BE2C (cell line): ENCODE data around the gene CFB.
A peak's percentile ranks its signal among the peaks of the same experiment; 100 is the strongest.
"Not testable (repeated sequence)": the region's sequence is repeated elsewhere in the genome, so short reads cannot be mapped to it uniquely, and the experiment has no call there.

Experiments used
- DNase-seq: peaks from one replicate; pipeline ENCODE4 v3.0.0-alpha.2; 2020
- H3K27me3 ChIP-seq: fragments of 250-450 bp; sonication (Bioruptor Pico); 2 replicates; pipeline ENCODE4 v1.5.1; 2020; ENCODE audit warnings: mild to moderate bottlenecking
- H3K36me3 ChIP-seq: fragments of 250-450 bp; sonication (Bioruptor Pico); 2 replicates; pipeline ENCODE4 v1.5.1; 2020; ENCODE audit warnings: mild to moderate bottlenecking
- H3K4me1 ChIP-seq: fragments of 250-450 bp; sonication (Bioruptor Pico); 2 replicates; pipeline ENCODE4 v1.5.1; 2020
- H3K4me3 ChIP-seq: 2 replicates; pipeline ENCODE4 v1.5.1; 2011; ENCODE audit warnings: low read depth, low read length
- H3K9me3 ChIP-seq: fragments of 250-450 bp; sonication (Bioruptor Pico); 2 replicates; pipeline ENCODE4 v1.5.1; 2020
- CTCF ChIP-seq: IDR thresholded peaks from 2 replicates; pipeline ENCODE4 v1.5.1; 2012; ENCODE audit warnings: mild to moderate bottlenecking, low read depth, low read length

Gene CFB

GRCh38 chr6:31970604-31971271 lies 24.8 kb downstream of the CFB start:
- no peak for TF ChIP-seq CTCF
- H3K4me1 ChIP-seq: no peaks in the 10 kb centered on the region
- no peaks in the 10 kb centered on the region for H3K9me3 ChIP-seq
- DNase-seq: peak; percentile 23
- no peaks in the 10 kb centered on the region for H3K27me3 ChIP-seq
- H3K4me3 ChIP-seq: peak overlapping the region; percentile 82
- H3K36me3 ChIP-seq: peaks cover 32% of the 10 kb centered on the region

GRCh38 chr6:31971279-31971992 lies 25.5 kb downstream of the CFB start:
- peak overlapping the region; percentile 82 for H3K4me3 ChIP-seq
- no peaks in the 10 kb centered on the region for H3K4me1 ChIP-seq
- H3K9me3 ChIP-seq: no peaks in the 10 kb centered on the region
- H3K36me3 ChIP-seq: peaks cover 29% of the 10 kb centered on the region
- no peak for TF ChIP-seq CTCF
- no peaks in the 10 kb centered on the region for H3K27me3 ChIP-seq
- no peak for DNase-seq

DNA sequence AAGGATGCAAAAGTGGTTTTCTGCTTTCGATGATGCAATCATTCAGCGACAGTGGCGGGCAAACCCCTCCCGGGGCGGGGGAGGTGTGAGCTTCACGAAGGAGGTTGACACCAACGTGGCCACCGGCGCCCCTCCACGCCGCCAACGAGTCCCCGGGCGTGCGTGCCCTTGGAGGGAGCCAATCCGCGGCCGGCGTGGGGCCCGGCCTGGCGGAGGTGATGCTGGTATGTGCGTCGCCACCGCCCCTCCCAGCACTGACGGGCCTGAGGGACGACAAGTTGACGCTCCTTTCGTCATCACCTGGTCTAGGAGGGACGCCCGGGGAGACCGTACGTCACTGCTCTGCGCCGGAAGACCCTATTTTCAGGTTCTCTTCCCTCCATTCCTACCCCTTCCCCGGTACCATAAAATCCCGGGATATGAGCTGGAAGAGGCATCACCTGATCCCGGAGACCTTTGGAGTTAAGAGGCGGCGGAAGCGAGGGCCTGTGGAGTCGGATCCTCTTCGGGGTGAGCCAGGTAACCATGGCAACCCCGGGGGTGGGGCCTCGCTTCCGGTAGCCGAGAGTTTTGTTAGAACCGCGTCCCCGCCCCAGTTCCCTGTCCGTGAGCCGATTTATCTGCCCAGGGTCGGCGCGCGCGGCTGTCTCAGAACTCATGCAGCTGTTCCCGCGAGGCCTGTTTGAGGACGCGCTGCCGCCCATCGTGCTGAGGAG lies 26.3 kb downstream of the CFB start, which contains the start of gene DXO:
TSS of gene DXO (minus strand) at position 146 of the 716 bp plus-strand sequence. CDS start 463 bp downstream, outside the sequence.
- peak; percentile 93 for DNase-seq
- peak within 1 kb of the TSS; percentile 82 for H3K4me3 ChIP-seq
- H3K27me3 ChIP-seq: no peaks in the 10 kb centered on the region
- H3K36me3 ChIP-seq: peaks cover 22% of the 10 kb centered on the region
- TF ChIP-seq CTCF: no peak
- H3K4me1 ChIP-seq: no peaks in the 10 kb centered on the region
- H3K9me3 ChIP-seq: no peaks in the 10 kb centered on the region

DNA sequence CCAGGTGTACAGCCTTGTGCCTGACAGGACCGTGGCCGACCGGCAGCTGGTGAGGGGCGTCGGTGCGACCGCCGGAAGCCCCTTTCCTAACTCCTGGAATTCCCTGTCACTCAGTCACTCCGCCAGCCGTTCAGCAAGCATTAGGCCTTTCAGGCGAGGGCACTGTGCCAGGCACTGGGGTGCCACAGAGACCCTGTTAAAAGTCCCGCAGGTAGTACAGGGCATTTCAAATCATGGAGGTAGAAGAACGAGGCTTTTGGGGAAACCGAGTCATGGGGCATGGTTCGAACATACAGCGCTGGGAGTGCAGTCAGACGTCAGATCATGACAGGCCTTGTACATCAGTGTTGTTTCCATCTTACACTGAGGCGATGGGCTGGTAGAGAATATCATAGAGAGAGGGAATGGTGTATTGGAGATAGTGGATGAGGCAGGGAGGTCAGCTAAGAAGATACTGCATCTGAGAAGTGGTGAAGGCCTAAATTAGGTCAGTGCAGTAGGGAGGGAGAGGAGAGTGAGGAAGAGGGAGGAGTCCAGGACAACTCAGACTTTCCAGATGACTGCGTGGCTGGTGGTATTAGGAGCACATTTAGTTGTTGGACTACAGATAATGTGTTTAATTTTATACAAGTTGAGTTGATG lies 26.9 kb downstream of the CFB start:
- Histone ChIP-seq H3K36me3 (peaks cover 15% of the 10 kb centered on the region), H3K4me1 (no peaks in the 10 kb centered on the region), H3K9me3 (no peaks in the 10 kb centered on the region), H3K27me3 (no peaks in the 10 kb centered on the region), H3K4me3 (peak overlapping the region; percentile 82)
- no peak for DNase-seq
- no peak for TF ChIP-seq CTCF

DNA sequence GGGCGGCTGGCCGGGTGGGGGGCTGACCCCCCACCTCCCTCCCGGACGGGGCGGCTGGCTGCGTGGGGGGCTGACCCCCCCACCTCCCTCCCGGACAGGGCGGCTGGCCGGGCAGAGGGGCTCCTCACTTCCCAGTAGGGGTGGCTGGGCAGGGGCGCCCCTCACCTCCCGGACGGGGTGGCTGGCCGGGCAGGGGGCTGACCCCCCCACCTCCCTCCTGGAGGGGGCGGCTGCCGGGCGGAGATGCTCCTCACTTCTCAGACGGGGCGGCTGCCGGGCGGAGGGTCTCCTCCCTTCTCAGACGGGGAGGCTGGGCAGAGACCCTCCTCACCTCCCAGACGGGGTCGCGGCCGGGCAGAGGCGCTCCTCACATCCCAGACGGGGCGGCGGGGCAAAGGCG lies 30.2 kb downstream of the CFB start:
- not testable (repeated sequence) for H3K9me3 ChIP-seq, DNase-seq, H3K4me3 ChIP-seq, H3K4me1 ChIP-seq, H3K36me3 ChIP-seq, H3K27me3 ChIP-seq

- no peaks in the 10 kb centered on the region for H3K4me1 ChIP-seq
- no peak for DNase-seq
- TF ChIP-seq CTCF: no peak
- no peaks in the 10 kb centered on the region for H3K9me3 ChIP-seq
- no peaks in the 10 kb centered on the region for H3K27me3 ChIP-seq
- no peaks in the 10 kb centered on the region; the same call in 1 of the 2 replicates for H3K36me3 ChIP-seq
- H3K4me3 ChIP-seq: no peak overlapping the region
Measured at GRCh38 chr6:31977816-31978431, 32.0 kb downstream of the CFB start.
